ENCODE results near the gene TOMT.

DNA sequence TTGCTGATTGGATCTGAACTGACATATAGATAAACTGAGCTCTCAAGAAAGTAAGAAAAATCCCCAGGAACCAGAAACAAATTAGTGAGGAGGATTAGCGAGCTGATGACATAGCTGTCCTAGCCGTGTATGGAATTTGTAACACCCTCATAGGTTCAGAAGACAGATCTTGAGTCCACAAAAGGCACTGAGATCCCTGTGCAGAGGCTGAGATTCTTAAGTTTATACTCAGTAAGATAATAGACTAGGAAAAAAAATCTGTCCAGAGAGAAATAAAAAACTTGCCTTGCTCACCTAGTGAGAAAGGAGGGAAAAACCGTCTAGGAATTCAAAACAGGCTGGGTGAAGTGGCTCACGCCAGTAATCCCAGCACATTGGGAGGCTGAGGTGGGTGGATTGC lies 30.0 kb upstream of the TOMT start:
- TF ChIP-seq POLR2A (IDR thresholded peaks at IDR 0.05; ENCODE audit: low read length) (no peak), GATA1 (IDR thresholded peaks at IDR 0.05; ENCODE audit: low read depth, low read length) (no peak)

Measured in erythroblast (primary cell).